ENCODE results near the gene BEGAIN.

- TF ChIP-seq EZH2 (IDR thresholded peaks at IDR 0.05; ENCODE audit: insufficient read depth, poor library complexity, severe bottlenecking): no peak
- TF ChIP-seq EZH2phosphoT487 (IDR thresholded peaks at IDR 0.05; ENCODE audit: insufficient read depth, low read depth): no peak
Measured at GRCh38 chr14:100570726-100571454, 16.3 kb downstream of the BEGAIN start.

All from GM23248 (cell line).